HEK293T (cell line): ENCODE results near the gene HES4.

Experiments
- CTCF ChIA-PET: fragments of 350-600 bp; formaldehyde crosslinking; extraction: SDS; loops from one replicate; lab custom pipeline; 2021; ENCODE audit warnings: antibody characterized with exemption, inconsistent platforms; lab: Yijun Ruan, JAX
- POLR2A ChIA-PET: fragments of 350-600 bp; formaldehyde crosslinking; extraction: SDS; loops from one replicate; lab custom pipeline; 2020; ENCODE audit warnings: antibody characterized with exemption, inconsistent platforms; lab: Yijun Ruan, JAX
- DNase-seq: peaks from one replicate; pipeline ENCODE4 v3.0.0; 2012; ENCODE audit warnings: mixed read lengths; ENCODE audit errors: extremely low spot score
- ARNT ChIP-seq: fragments of 450-650 bp; IDR thresholded peaks from 2 replicates; pipeline ENCODE4 v1.6.1; 2017; ENCODE audit warnings: mild to moderate bottlenecking
- BHLHE40 ChIP-seq: fragments of 450-650 bp; IDR thresholded peaks from 2 replicates; pipeline ENCODE4 v1.6.1; 2016; ENCODE audit warnings: mild to moderate bottlenecking, moderate library complexity, borderline replicate concordance
- CTBP1 ChIP-seq: fragments of 450-650 bp; IDR thresholded peaks from 2 replicates; pipeline ENCODE4 v1.6.1; 2016; ENCODE audit warnings: borderline replicate concordance
- ELF4 ChIP-seq: fragments of 450-650 bp; IDR thresholded peaks from 2 replicates; pipeline ENCODE4 v1.6.1; 2017; ENCODE audit warnings: antibody characterized with exemption
- FOXA1 ChIP-seq: fragments of 450-650 bp; IDR thresholded peaks from 2 replicates; pipeline ENCODE4 v1.6.1; 2016; ENCODE audit warnings: mild to moderate bottlenecking
- FOXK2 ChIP-seq: fragments of 450-650 bp; IDR thresholded peaks from 2 replicates; pipeline ENCODE4 v1.6.1; 2016; ENCODE audit warnings: mild to moderate bottlenecking
- FOXM1 ChIP-seq: fragments of 450-650 bp; IDR thresholded peaks from 2 replicates; pipeline ENCODE4 v1.6.1; 2017; ENCODE audit warnings: mild to moderate bottlenecking, borderline replicate concordance
- HDGF ChIP-seq: fragments of 450-650 bp; IDR thresholded peaks from 2 replicates; pipeline ENCODE4 v1.6.1; 2017; ENCODE audit warnings: antibody characterized with exemption, borderline replicate concordance
- L3MBTL2 ChIP-seq: fragments of 450-650 bp; conservative IDR thresholded peaks from 2 replicates; pipeline ENCODE4 v1.6.1; 2016; ENCODE audit warnings: mild to moderate bottlenecking
- LEF1 ChIP-seq: fragments of 450-650 bp; IDR thresholded peaks from 2 replicates; pipeline ENCODE4 v1.6.1; 2017; ENCODE audit warnings: mild to moderate bottlenecking, borderline replicate concordance
- NFRKB ChIP-seq: fragments of 450-650 bp; IDR thresholded peaks from 2 replicates; pipeline ENCODE4 v1.6.1; 2016; ENCODE audit warnings: mild to moderate bottlenecking, moderate library complexity
- SP1 ChIP-seq: fragments of 450-650 bp; IDR thresholded peaks from 2 replicates; pipeline ENCODE4 v1.6.1; 2017
- SUZ12 ChIP-seq: fragments of 450-650 bp; IDR thresholded peaks from 2 replicates; pipeline ENCODE4 v1.6.1; 2016; ENCODE audit warnings: mild to moderate bottlenecking
- TARDBP ChIP-seq: fragments of 450-650 bp; IDR thresholded peaks from 2 replicates; pipeline ENCODE4 v1.6.1; 2016
- ZNF384 ChIP-seq: fragments of 450-650 bp; IDR thresholded peaks from 2 replicates; pipeline ENCODE4 v1.6.1; 2016
- TF ChIP-seq, protein P1 (sequence below): fragments of 450-650 bp; IDR thresholded peaks from 2 replicates; pipeline ENCODE4 v1.6.1; 2016

HES4 gene

DNA sequence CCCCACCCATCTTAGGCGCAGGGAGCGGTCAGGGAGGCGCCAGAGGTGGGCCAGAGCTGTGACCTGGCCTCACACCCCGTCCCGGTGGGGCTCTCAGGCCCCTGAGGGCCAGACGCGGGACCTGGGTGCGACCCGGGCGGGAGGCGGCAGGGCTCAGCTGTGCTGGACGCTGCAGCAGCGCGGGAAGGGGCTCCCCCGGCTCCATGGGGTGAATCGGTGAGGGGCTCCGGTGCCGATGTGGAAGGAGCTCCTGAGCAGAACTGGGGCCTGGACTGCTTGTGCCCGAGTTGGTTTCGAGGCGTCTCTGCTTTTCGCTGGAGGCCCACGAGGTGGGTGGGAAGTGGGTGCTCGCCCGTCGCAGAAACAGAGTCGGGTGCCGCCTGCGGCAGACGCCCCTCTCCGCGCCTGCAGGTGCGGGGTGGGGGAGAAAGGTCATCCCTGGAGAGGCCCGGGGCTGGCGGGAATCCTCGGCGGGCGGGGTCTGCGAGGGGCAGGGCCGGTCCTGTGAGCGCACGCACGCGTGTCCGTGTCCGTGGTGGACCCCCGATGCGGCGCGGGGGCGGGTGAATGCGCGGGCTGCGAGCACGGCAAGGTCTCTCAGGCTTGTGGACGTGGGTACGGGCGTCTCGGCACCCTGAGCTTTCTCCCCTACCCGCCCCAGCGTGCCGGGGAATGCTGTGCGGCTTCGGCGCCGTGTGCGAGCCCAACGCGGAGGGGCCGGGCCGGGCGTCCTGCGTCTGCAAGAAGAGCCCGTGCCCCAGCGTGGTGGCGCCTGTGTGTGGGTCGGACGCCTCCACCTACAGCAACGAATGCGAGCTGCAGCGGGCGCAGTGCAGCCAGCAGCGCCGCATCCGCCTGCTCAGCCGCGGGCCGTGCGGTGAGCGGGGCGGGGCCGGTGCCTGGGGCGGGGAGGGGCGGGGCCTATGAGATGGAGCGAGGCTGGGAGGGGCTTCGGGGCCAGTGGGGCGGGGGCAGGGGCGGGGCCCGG is 40.4 kb upstream of the HES4 start:
- ChIA-PET POLR2A (no interaction called here), CTCF (no interaction called here)
- peak; percentile 97 for DNase-seq
- TF ChIP-seq CTBP1 = no peak
- TF ChIP-seq ARNT = no peak
- no peak for TF ChIP-seq LEF1
- TF ChIP-seq ZNF384 = no peak
- TF ChIP-seq, protein P1, sequence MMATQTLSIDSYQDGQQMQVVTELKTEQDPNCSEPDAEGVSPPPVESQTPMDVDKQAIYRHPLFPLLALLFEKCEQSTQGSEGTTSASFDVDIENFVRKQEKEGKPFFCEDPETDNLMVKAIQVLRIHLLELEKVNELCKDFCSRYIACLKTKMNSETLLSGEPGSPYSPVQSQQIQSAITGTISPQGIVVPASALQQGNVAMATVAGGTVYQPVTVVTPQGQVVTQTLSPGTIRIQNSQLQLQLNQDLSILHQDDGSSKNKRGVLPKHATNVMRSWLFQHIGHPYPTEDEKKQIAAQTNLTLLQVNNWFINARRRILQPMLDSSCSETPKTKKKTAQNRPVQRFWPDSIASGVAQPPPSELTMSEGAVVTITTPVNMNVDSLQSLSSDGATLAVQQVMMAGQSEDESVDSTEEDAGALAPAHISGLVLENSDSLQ = no peak
- TF ChIP-seq SUZ12 = no peak
- no peak for TF ChIP-seq ELF4
- TF ChIP-seq NFRKB = no peak
- TF ChIP-seq FOXA1 = no peak
- TF ChIP-seq L3MBTL2 = no peak
- no peak for TF ChIP-seq TARDBP
- no peak for TF ChIP-seq BHLHE40
- no peak for TF ChIP-seq FOXK2
- no peak for TF ChIP-seq HDGF
- TF ChIP-seq FOXM1 = no peak
- TF ChIP-seq SP1 = no peak

- POLR2A ChIA-PET = no interaction called here
- CTCF ChIA-PET = no interaction called here
- TF ChIP-seq BHLHE40 (no peak), HDGF (no peak), FOXK2 (no peak), ARNT (no peak), L3MBTL2 (no peak), ZNF384 (no peak), LEF1 (no peak), CTBP1 (no peak), TARDBP (no peak), FOXA1 (no peak), ELF4 (no peak), NFRKB (no peak)
- TF ChIP-seq, protein P1 = no peak
- no peak for DNase-seq
Measured at GRCh38 chr1:1039145-1039910, 39.4 kb upstream of the HES4 start.

- CTCF ChIA-PET = no interaction called here
- POLR2A ChIA-PET = interaction anchor here (1.0 kb wide), 1 partner anchor 17 kb away, joined by 3 read pairs; no protein-coding TSS in a partner anchor
- TF ChIP-seq TARDBP (no peak), FOXK2 (no peak), BHLHE40 (no peak), FOXM1 (no peak), ZNF384 (no peak), SP1 (no peak), LEF1 (no peak), SUZ12 (no peak), FOXA1 (no peak), NFRKB (no peak), L3MBTL2 (no peak), ARNT (no peak), ELF4 (no peak), CTBP1 (no peak), HDGF (no peak)
- TF ChIP-seq, protein P1 = no peak
- no peak for DNase-seq
Measured at GRCh38 chr1:1038694-1039093, 38.8 kb upstream of the HES4 start.

DNA sequence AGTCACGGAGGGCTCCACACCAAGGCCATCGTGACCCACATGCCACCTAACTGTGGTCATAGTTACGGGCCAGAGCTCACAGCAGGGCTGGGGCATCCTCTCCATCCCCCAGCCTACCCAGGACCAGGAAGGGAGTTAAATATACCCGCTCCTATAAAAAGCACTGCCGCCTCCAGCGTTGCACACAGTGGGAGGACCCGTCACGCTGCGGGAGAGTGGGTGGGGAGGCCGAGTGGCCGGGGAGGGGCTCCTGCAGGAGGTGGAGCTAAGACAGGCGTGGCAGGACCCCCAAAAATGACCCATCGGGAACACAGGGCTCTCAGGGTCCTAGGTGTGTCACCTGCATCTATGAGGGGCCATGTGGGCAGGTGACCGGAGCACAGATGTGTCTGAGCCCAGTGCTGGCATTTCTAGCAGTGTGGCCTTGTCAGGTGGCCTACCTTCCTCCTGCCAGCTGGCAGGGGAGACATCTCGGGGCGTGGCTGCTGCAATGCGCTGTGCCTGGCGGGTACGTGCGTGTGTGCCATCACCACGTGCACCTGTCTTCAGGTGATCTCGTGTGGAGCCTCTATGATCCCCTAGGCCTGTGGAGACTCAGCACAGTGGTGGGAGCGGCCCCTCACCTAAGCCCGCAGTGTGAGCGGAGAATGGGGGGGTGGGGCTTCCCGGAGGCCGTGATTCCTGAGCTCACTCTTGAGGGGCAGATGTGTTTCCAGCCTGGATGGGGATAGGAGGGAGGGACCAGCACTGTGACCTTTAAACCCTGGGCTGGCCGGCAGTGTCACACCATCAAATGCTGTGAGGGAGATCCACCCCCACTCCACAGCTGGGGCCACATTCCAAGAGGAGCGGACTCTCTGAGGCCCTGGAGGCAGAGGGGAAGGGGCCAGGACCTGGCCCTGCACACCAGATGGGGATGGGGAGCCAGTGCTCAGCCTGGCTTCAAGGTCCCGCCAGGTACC is 37.8 kb upstream of the HES4 start:
- no peak for TF ChIP-seq HDGF
- TF ChIP-seq NFRKB = no peak
- TF ChIP-seq ARNT = no peak
- no peak for TF ChIP-seq TARDBP
- no peak for TF ChIP-seq FOXK2
- no peak for TF ChIP-seq SP1
- TF ChIP-seq CTBP1 = no peak
- TF ChIP-seq, protein P1 = no peak
- no peak for TF ChIP-seq LEF1
- no peak for TF ChIP-seq FOXM1
- TF ChIP-seq L3MBTL2 = no peak
- DNase-seq = no peak
- ChIA-PET POLR2A (interaction anchor here (1.0 kb wide), 1 partner anchor 16 kb away, joined by 3 read pairs; no protein-coding TSS in a partner anchor), CTCF (no interaction called here)
